K562 (cell line): ENCODE data around the gene OTC. TPM values are rescaled to one million over a fixed set of nuclear protein-coding genes. Genes with fewer than 3 reads are reported as not detected.

Source experiments
- BDP1 ChIP-seq: IDR thresholded peaks from 3 replicates; pipeline ENCODE4 v1.6.1; 2011; ENCODE audit not compliant: insufficient read length, insufficient read depth
- CEBPG ChIP-seq, 3 experiments: fragments of 200-800 bp in 1 of 3; sonication (Bioruptor generic) in 1 of 3; sonication (generic) in 1 of 3; formaldehyde crosslinking in 1 of 3; IDR thresholded peaks in 2 of 3; conservative IDR thresholded peaks in 1 of 3; 2 replicates each; pipeline versions ENCODE4 v1.6.1 to v1.8.0; 2016 to 2022; ENCODE audit warnings: missing compliant biosample characterization in 2 of 3, missing genetic modification characterization in 2 of 3, mild to moderate bottlenecking in 1 of 3, missing genetic modification reagents in 1 of 3
- CHD2 ChIP-seq: IDR thresholded peaks from 2 replicates; pipeline ENCODE4 v1.6.1; 2011; ENCODE audit warnings: low read depth, low read length
- CTBP1 ChIP-seq: fragments of 450-650 bp; IDR thresholded peaks from 2 replicates; pipeline ENCODE4 v1.6.1; 2016; ENCODE audit warnings: borderline replicate concordance
- EP300 ChIP-seq: IDR thresholded peaks from 2 replicates; pipeline ENCODE4 v1.6.1; 2012; ENCODE audit warnings: low read length, improper control_type of control experiment
- FOSL1 ChIP-seq: fragments of 200-800 bp; sonication (Bioruptor generic); conservative IDR thresholded peaks from 2 replicates; pipeline ENCODE4 v1.6.1; 2016; ENCODE audit warnings: missing genetic modification characterization, missing compliant biosample characterization
- GABPB2 ChIP-seq: fragments of 250-450 bp; sonication (Bioruptor Pico); conservative IDR thresholded peaks from 2 replicates; pipeline ENCODE4 v1.5.1; 2021; ENCODE audit warnings: mild to moderate bottlenecking
- HEY1 ChIP-seq: fragments of 250-450 bp; sonication (Bioruptor Pico); IDR thresholded peaks from 2 replicates; pipeline ENCODE4 v1.5.0; 2020; ENCODE audit warnings: mild to moderate bottlenecking, moderate library complexity, borderline replicate concordance
- MCM3 ChIP-seq: fragments of 450-650 bp; IDR thresholded peaks from 2 replicates; pipeline ENCODE4 v1.6.1; 2016
- NCOA4 ChIP-seq: fragments of 450-650 bp; IDR thresholded peaks from 2 replicates; pipeline ENCODE4 v1.6.1; 2018; ENCODE audit warnings: mild to moderate bottlenecking; ENCODE audit not compliant: partially characterized antibody
- PML ChIP-seq: IDR thresholded peaks from 2 replicates; pipeline ENCODE4 v1.6.1; 2012; ENCODE audit warnings: low read length, inconsistent platforms
- RBM39 ChIP-seq: fragments of 200-400 bp; formaldehyde crosslinking; optimal IDR thresholded peaks from 2 replicates; pipeline ENCODE3; 2018; ENCODE audit warnings: low read depth, low read length
- SIX5 ChIP-seq, 2 experiments: IDR thresholded peaks; 2 replicates each; pipeline ENCODE4 v1.6.1; 2011; ENCODE audit warnings: low read length in 2 of 2, borderline replicate concordance in 1 of 2, low read depth in 1 of 2, mild to moderate bottlenecking in 1 of 2, moderate library complexity in 1 of 2; ENCODE audit not compliant: insufficient read depth in 1 of 2
- TAF1 ChIP-seq: IDR thresholded peaks from 2 replicates; pipeline ENCODE4 v1.6.1; 2011; ENCODE audit warnings: mild to moderate bottlenecking, low read length, moderate library complexity; ENCODE audit not compliant: insufficient read depth, control insufficient read depth, severe bottlenecking; ENCODE audit errors: extremely low read depth
- TOE1 ChIP-seq, 2 experiments: fragments of 450-650 bp in 1 of 2; sonication (generic) in 1 of 2; formaldehyde crosslinking in 1 of 2; IDR thresholded peaks; 2 replicates each; pipeline versions ENCODE4 v1.7.1 to v1.8.0; 2016 to 2022; ENCODE audit warnings: borderline replicate concordance in 2 of 2, mild to moderate bottlenecking in 2 of 2, antibody characterized with exemption in 1 of 2, inconsistent platforms in 1 of 2, low read depth in 1 of 2, missing genetic modification reagents in 1 of 2, moderate library complexity in 1 of 2
- TRIM28 ChIP-seq: fragments of 450-650 bp; IDR thresholded peaks from 2 replicates; pipeline ENCODE4 v1.6.1; 2017
- ZNF316 ChIP-seq: fragments of 450-650 bp; IDR thresholded peaks from 2 replicates; pipeline ENCODE4 v1.6.1; 2016
- ZNF354B ChIP-seq: fragments of 250-450 bp; sonication (Bioruptor Pico); IDR thresholded peaks from 2 replicates; pipeline ENCODE4 v1.4.0; 2020
- ZNF384 ChIP-seq: IDR thresholded peaks from 2 replicates; pipeline ENCODE4 v1.6.1; 2012; ENCODE audit warnings: low read depth, low read length, improper control_type of control experiment
- ZNF699 ChIP-seq: fragments of 250-450 bp; sonication (Bioruptor Pico); IDR thresholded peaks from 2 replicates; pipeline ENCODE4 v1.8.0; 2021; ENCODE audit warnings: mild to moderate bottlenecking, moderate library complexity; ENCODE audit not compliant: insufficient replicate concordance
- polyA plus RNA-seq, 8 experiments: library from polyadenylated mRNA; depleted of rRNA in 4 of 8; stranded (reverse) in 5 of 8; unstranded in 3 of 8; fragments of >200 nt; fragmentation: Nextera tagmentation in 2 of 8; fragmentation: Illumina TruSeq in 1 of 8; extraction: Ambion mirVana in 2 of 8; extraction: Trizol in 1 of 8; gene quantifications; 2 replicates each; pipeline versions ENCODE4 v1.2.1 to v1.2.3, GENCODE V29; 2011 to 2014; ENCODE audit warnings: inconsistent platforms in 1 of 8, missing spikeins in 1 of 8
- total RNA-seq, 7 experiments: library from RNA; depleted of rRNA in 6 of 7; stranded (reverse); fragments of >200 nt in 6 of 7; fragmentation: Illumina TruSeq in 2 of 7; extraction: Trizol in 2 of 7; gene quantifications; 2 replicates each; pipeline versions ENCODE4 v1.2.1 to v1.2.3, GENCODE V29; 2011 to 2021; ENCODE audit warnings: low replicate concordance in 1 of 7
- TF ChIP-seq, protein P1 (sequence below), 2 experiments: fragments of 450-650 bp; conservative IDR thresholded peaks; 2 replicates each; pipeline ENCODE4 v1.6.1; 2017; ENCODE audit warnings: mild to moderate bottlenecking in 2 of 2, moderate library complexity in 2 of 2
- TF ChIP-seq, protein P2 (sequence below): fragments of 450-650 bp; IDR thresholded peaks from 2 replicates; pipeline ENCODE4 v1.6.1; 2016; ENCODE audit warnings: low read depth, mild to moderate bottlenecking, moderate library complexity

The OTC gene
- total and polyA plus RNA-seq, 9 of the 15 experiments (the other 6 are each of a cell fraction or from before 2014, with no cell fraction given), result not detected

- TF ChIP-seq SIX5 (IDR thresholded peaks at IDR 0.05; ENCODE audit: borderline replicate concordance in 1 of 2, insufficient read depth in 1 of 2, low read depth in 1 of 2, low read length in 2 of 2), result no peak
- TF ChIP-seq CHD2, result no peak
- TF ChIP-seq ZNF384, result 0 out of 2 replicates have a peak, but pooled peaks have one; percentile 12
- peak; percentile 83 for TF ChIP-seq CTBP1
- TF ChIP-seq ZNF699, result no peak
- TF ChIP-seq GABPB2 (CRISPR knock-in tag), result no peak
- no peak for TF ChIP-seq ZNF354B (CRISPR knock-in tag)
- no peak; the same call in 1 of the 2 replicates for TF ChIP-seq EP300
- no peak for TF ChIP-seq FOSL1 (tag)
- no peak for TF ChIP-seq ZNF316
- TF ChIP-seq TOE1 (IDR thresholded peaks at IDR 0.05; ENCODE audit: borderline replicate concordance), result peak; percentile 63; the same call in 1 of the 2 replicates
- TF ChIP-seq TOE1 (CRISPR knock-in tag; IDR thresholded peaks at IDR 0.05; ENCODE audit: borderline replicate concordance, low read depth), result no peak
- TF ChIP-seq, protein P1, sequence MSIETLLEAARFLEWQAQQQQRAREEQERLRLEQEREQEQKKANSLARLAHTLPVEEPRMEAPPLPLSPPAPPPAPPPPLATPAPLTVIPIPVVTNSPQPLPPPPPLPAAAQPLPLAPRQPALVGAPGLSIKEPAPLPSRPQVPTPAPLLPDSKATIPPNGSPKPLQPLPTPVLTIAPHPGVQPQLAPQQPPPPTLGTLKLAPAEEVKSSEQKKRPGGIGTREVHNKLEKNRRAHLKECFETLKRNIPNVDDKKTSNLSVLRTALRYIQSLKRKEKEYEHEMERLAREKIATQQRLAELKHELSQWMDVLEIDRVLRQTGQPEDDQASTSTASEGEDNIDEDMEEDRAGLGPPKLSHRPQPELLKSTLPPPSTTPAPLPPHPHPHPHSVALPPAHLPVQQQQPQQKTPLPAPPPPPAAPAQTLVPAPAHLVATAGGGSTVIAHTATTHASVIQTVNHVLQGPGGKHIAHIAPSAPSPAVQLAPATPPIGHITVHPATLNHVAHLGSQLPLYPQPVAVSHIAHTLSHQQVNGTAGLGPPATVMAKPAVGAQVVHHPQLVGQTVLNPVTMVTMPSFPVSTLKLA (conservative IDR thresholded peaks at IDR 0.05), result peak; percentile 90 to 96
- no peak for TF ChIP-seq PML
- peak; percentile 54 for TF ChIP-seq TAF1
- TF ChIP-seq RBM39, result no peak
- TF ChIP-seq MCM3, result no peak
- no peak for TF ChIP-seq CEBPG (CRISPR knock-in tag; IDR thresholded peaks at IDR 0.05)
- peak in 1 of 2 experiments; percentile 80; a peak in 2 of 4 replicates for TF ChIP-seq CEBPG (tag; conservative IDR thresholded peaks at IDR 0.05 in 1 of 2, IDR thresholded peaks at IDR 0.05 in 1 of 2)
- no peak for TF ChIP-seq NCOA4
- TF ChIP-seq, protein P2, sequence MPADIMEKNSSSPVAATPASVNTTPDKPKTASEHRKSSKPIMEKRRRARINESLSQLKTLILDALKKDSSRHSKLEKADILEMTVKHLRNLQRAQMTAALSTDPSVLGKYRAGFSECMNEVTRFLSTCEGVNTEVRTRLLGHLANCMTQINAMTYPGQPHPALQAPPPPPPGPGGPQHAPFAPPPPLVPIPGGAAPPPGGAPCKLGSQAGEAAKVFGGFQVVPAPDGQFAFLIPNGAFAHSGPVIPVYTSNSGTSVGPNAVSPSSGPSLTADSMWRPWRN, result no peak
- no peak for TF ChIP-seq HEY1
- no peak for TF ChIP-seq TRIM28
- no peak for TF ChIP-seq BDP1
Measured at GRCh38 chrX:38327007-38327774, 25.2 kb upstream of the OTC start, which contains the start of gene RPGR (continued).
